DOHH2 (cell line): Measurements from ENCODE around the gene MYH16.

Source experiments
- CTCF ChIP-seq: fragments of 200-600 bp; sonication (generic); IDR thresholded peaks from one replicate; pipeline ENCODE4 v1.5.1; 2014; ENCODE audit warnings: antibody characterized with exemption, mild to moderate bottlenecking, low read depth, low read length; ENCODE audit not compliant: poor library complexity, severe bottlenecking
- EZH2phosphoT487 ChIP-seq: fragments of 200-600 bp; sonication (generic); IDR thresholded peaks from 2 replicates; pipeline ENCODE4 v1.6.1; 2017; ENCODE audit warnings: borderline replicate concordance, mild to moderate bottlenecking, antibody characterized with exemption, low read length, moderate library complexity, mixed read lengths

GRCh38 chr7:99331002-99331401 lies 58.4 kb downstream of the MYH16 start:
- TF ChIP-seq CTCF (no peak), EZH2phosphoT487 (no peak)
